ENCODE results near the gene PMVK. TPM values are rescaled to one million over a fixed set of nuclear protein-coding genes. Genes with fewer than 3 reads are reported as not detected.

Gene PMVK
- total RNA-seq, 1 experiment from 2014 or later: 26.8 TPM

DNA sequence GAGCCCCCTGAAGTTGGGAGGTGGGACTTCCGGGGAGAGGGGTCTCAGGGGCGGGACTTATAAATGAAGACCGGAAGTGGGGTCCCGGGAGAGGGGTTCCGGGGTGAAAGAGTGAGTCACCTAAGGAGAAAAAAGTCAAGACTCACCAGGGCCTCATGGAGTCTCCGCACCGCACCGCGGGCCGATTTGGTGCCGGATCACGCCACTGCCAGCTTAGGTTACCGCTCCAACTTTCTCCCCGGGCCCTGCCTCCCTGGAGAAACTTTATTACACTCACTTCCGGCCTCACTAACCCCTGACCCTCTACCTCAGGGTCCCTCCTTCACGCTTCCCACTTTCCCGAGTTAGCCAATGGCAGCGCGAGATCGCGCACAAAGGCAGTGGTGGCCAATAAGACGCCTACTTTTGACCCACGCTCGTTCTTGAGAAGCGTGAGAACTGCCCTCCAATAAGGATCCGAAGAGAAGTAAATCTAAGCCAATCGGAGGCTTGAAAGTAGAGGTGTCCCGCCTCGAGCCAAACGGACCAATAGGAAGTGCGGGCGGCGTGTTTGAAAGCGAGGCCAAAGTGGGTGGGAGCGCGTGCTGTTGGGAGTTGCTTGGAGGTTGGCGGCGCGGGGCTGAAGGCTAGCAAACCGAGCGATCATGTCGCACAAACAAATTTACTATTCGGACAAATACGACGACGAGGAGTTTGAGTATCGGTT, 37.7 kb upstream of the PMVK start, which contains the start of gene CKS1B (continued):
- 0 out of 2 replicates have a peak, but pooled peaks have one; percentile 9 for TF ChIP-seq PRDM15 (CRISPR knock-in tag; IDR thresholded peaks at IDR 0.05)
- TF ChIP-seq E2F4 (CRISPR knock-in tag; IDR thresholded peaks at IDR 0.05; ENCODE audit: borderline replicate concordance, low read depth): peak; percentile 96
- TF ChIP-seq NR2C2 (CRISPR knock-in tag; IDR thresholded peaks at IDR 0.05): peak; percentile 53; the same call in 1 of the 2 replicates
- 0 out of 2 replicates have a peak, but pooled peaks have one; percentile 41 for TF ChIP-seq CREB1 (CRISPR knock-in tag; IDR thresholded peaks at IDR 0.05)
- TF ChIP-seq, protein P1, sequence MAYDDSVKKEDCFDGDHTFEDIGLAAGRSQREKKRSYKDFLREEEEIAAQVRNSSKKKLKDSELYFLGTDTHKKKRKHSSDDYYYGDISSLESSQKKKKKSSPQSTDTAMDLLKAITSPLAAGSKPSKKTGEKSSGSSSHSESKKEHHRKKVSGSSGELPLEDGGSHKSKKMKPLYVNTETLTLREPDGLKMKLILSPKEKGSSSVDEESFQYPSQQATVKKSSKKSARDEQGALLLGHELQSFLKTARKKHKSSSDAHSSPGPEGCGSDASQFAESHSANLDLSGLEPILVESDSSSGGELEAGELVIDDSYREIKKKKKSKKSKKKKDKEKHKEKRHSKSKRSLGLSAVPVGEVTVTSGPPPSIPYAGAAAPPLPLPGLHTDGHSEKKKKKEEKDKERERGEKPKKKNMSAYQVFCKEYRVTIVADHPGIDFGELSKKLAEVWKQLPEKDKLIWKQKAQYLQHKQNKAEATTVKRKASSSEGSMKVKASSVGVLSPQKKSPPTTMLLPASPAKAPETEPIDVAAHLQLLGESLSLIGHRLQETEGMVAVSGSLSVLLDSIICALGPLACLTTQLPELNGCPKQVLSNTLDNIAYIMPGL (CRISPR knock-in tag; IDR thresholded peaks at IDR 0.05): 0 out of 2 replicates have a peak, but pooled peaks have one; percentile 28
- no peak for TF ChIP-seq NR3C1 (CRISPR knock-in tag; conservative IDR thresholded peaks at IDR 0.05; ENCODE audit: low read depth)
- TF ChIP-seq ZNF232 (CRISPR knock-in tag; IDR thresholded peaks at IDR 0.05): peak; percentile 67; the same call in 1 of the 2 replicates
- peak; percentile 35; the same call in 1 of the 2 replicates for TF ChIP-seq USF1 (CRISPR knock-in tag; IDR thresholded peaks at IDR 0.05)

GRCh38 chr1:154973344-154974101, 37.0 kb upstream of the PMVK start:
- H3K27ac Mint-ChIP-seq: no peak overlapping the region
- H3K36me3 Mint-ChIP-seq: peaks cover 9% of the 10 kb centered on the region
- DNase-seq (ENCODE audit: low spot score): peak; percentile 100
- H3K4me1 Mint-ChIP-seq: peaks cover 35% of the 10 kb centered on the region
- no peak overlapping the region for H3K4me3 Mint-ChIP-seq
- H3K9me3 Mint-ChIP-seq: no peaks in the 10 kb centered on the region
- CTCF ChIA-PET: interaction anchor here (0.7 to 8.3 kb wide), 15 partner anchors 9 to 362 kb away, joined by 3 to 176 read pairs (median 5); partner anchors contain the start of genes EFNA4, FLAD1, KCNN3 and LENEP
- no peaks in the 10 kb centered on the region for H3K27me3 Mint-ChIP-seq (ENCODE audit: low read depth)
- POLR2A ChIA-PET: interaction anchor here (0.7 to 7.3 kb wide), 19 partner anchors 9 to 338 kb away, joined by 3 to 176 read pairs (median 5); partner anchors contain the start of genes FLAD1, KCNN3, KRTCAP2 and LENEP
- TF ChIP-seq USF1 (CRISPR knock-in tag; IDR thresholded peaks at IDR 0.05): 0 out of 2 replicates have a peak, but pooled peaks have one; percentile 13
- peak; percentile 7; the same call in 1 of the 2 replicates for TF ChIP-seq E2F5 (CRISPR knock-in tag; IDR thresholded peaks at IDR 0.05)
- no peak for TF ChIP-seq ZSCAN18 (CRISPR knock-in tag; IDR thresholded peaks at IDR 0.05)
- TF ChIP-seq ESRRA (CRISPR knock-in tag; IDR thresholded peaks at IDR 0.05; ENCODE audit: borderline replicate concordance): no peak
- ATAC-seq: peak; percentile 1
